SK-N-SH (cell line): ENCODE measurements around the gene MRPL12.

Experiments
- CTCF ChIP-seq: fragments of 200-600 bp; sonication (generic); IDR thresholded peaks from 2 replicates; pipeline ENCODE4 v1.6.1; 2017; ENCODE audit warnings: antibody characterized with exemption, mild to moderate bottlenecking, moderate library complexity
- EP300 ChIP-seq, 2 experiments: IDR thresholded peaks; 2 replicates each; pipeline versions ENCODE4 v1.4.0 to v1.6.1; 2012; ENCODE audit warnings: borderline replicate concordance in 1 of 2, low read depth in 1 of 2, low read length in 1 of 2
- FOXJ3 ChIP-seq: sonication (generic); formaldehyde crosslinking; IDR thresholded peaks from 2 replicates; pipeline ENCODE4 v1.5.1; 2020; ENCODE audit warnings: mild to moderate bottlenecking, missing genetic modification reagents
- GATA2 ChIP-seq: sonication (generic); formaldehyde crosslinking; IDR thresholded peaks from 2 replicates; pipeline ENCODE4 v1.5.0; 2020; ENCODE audit warnings: mild to moderate bottlenecking, missing genetic modification reagents
- MAX ChIP-seq: IDR thresholded peaks from 2 replicates; pipeline ENCODE4 v1.4.0; 2012; ENCODE audit warnings: low read depth
- NFIC ChIP-seq: IDR thresholded peaks from 2 replicates; pipeline ENCODE4 v1.4.0; 2012; ENCODE audit warnings: borderline replicate concordance
- POLR2AphosphoS5 ChIP-seq: IDR thresholded peaks from 2 replicates; pipeline ENCODE4 v1.6.1; 2012; ENCODE audit warnings: low read depth, low read length
- REST ChIP-seq: IDR thresholded peaks from 2 replicates; pipeline ENCODE4 v1.6.1; 2012; ENCODE audit warnings: mild to moderate bottlenecking, low read depth, low read length, moderate library complexity
- RXRA ChIP-seq: IDR thresholded peaks from 2 replicates; pipeline ENCODE4 v1.4.0; 2012; ENCODE audit warnings: low read depth, mild to moderate bottlenecking, borderline replicate concordance
- SIN3A ChIP-seq: IDR thresholded peaks from 2 replicates; pipeline ENCODE4 v1.6.1; 2012; ENCODE audit warnings: low read depth, mild to moderate bottlenecking, low read length, moderate library complexity, borderline replicate concordance
- SMC3 ChIP-seq: IDR thresholded peaks from 2 replicates; pipeline ENCODE4 v1.6.1; 2012; ENCODE audit warnings: low read depth, low read length, improper control_type of control experiment
- USF2 ChIP-seq: fragments of 150-350 bp; IDR thresholded peaks from 2 replicates; pipeline ENCODE4 v1.6.1; 2017; ENCODE audit warnings: antibody characterized with exemption, low read length, low read depth, borderline replicate concordance
- YY1 ChIP-seq: IDR thresholded peaks from 2 replicates; pipeline ENCODE4 v1.4.0; 2012; ENCODE audit warnings: low read depth, mild to moderate bottlenecking
- ZBTB33 ChIP-seq: IDR thresholded peaks from 2 replicates; pipeline ENCODE4 v1.4.0; 2012; ENCODE audit warnings: low read depth, borderline replicate concordance

GRCh38 chr17:81700353-81701287, 2.5 kb upstream of the MRPL12 start:
- no peak for TF ChIP-seq RXRA
- no peak; the same call in 1 of the 2 replicates for TF ChIP-seq POLR2AphosphoS5
- TF ChIP-seq SIN3A = no peak
- no peak for TF ChIP-seq SMC3
- no peak for TF ChIP-seq CTCF
- no peak for TF ChIP-seq ZBTB33
- no peak for TF ChIP-seq USF2
- no peak for TF ChIP-seq REST
- no peak for TF ChIP-seq NFIC
- no peak for TF ChIP-seq EP300 (IDR thresholded peaks at IDR 0.05; ENCODE audit: borderline replicate concordance in 1 of 2, low read depth in 1 of 2, low read length in 1 of 2)
- no peak for TF ChIP-seq FOXJ3 (CRISPR knock-in tag)
- TF ChIP-seq GATA2 (CRISPR knock-in tag) = no peak
- TF ChIP-seq MAX = no peak
- no peak for TF ChIP-seq YY1
